GM19397 (cell line): ENCODE measurements around the gene ARHGAP31.
A peak's percentile ranks its signal among the peaks of the same experiment; 100 is the strongest.

ENCODE experiments used
- ATAC-seq: cut with Tn5 transposase; IDR thresholded peaks from one replicate; pipeline ENCODE4 v1.9.1; 2021; ENCODE audit warnings: mild to moderate bottlenecking, moderate library complexity; ENCODE audit not compliant: unreplicated experiment

ARHGAP31 gene

DNA sequence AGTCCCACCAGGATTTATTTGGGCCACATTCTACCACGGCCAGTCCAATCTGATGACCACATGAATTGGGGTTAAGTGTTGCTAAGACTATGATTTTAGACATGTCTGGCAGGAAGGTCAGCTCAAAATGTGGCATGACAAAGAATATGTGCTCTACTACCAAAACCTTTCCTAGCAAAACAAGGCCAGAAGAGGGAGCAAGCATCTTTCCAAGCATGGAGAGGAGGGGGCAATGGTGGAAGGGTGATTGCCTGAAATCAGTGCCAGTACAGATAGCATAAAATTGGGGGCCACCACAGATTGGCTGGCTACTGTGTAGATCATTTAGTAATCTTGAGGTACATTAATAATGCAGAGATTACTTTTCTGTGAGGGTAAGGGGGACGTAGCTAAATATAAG lies 126.0 kb downstream of the ARHGAP31 start:
- no peak for ATAC-seq

DNA sequence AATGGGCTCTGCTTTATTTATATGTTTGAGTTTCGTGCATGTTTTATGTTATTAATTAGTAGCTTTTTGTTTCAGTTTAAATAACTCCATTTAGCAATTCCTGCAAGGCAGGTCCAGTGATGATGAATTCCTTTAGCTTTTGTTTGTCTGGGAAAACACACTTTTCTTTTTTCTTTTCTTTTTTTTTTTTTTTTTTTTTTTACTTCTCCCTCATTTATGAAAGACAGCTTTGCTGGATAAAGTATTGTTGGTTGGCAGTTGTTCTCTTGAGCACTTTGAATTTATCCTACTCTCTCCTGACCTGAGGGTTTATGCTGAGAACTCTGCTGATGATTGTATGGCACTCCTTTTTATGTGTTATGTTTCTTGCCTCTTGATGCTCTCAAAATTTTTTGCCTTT lies 133.5 kb downstream of the ARHGAP31 start:
- no peak for ATAC-seq

DNA sequence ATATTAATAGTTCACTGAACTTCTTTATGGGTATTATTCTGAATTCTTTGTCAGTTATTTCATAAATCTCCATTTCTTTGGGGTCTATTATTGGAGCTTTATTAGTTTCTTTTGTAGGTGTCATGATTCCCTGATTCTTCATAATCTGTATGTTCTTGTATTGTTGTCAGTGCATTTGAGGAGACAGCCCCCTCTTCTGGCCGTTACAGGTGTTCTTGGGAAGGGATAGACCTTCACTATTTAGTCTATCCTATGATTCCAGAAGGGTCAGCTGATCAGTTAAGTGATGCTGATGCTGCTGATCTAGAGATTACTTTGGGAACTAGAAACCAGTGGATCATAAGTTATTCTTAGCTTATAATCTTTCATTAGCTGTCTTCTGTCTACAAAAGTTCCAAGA lies 134.4 kb downstream of the ARHGAP31 start:
- ATAC-seq: no peak

DNA sequence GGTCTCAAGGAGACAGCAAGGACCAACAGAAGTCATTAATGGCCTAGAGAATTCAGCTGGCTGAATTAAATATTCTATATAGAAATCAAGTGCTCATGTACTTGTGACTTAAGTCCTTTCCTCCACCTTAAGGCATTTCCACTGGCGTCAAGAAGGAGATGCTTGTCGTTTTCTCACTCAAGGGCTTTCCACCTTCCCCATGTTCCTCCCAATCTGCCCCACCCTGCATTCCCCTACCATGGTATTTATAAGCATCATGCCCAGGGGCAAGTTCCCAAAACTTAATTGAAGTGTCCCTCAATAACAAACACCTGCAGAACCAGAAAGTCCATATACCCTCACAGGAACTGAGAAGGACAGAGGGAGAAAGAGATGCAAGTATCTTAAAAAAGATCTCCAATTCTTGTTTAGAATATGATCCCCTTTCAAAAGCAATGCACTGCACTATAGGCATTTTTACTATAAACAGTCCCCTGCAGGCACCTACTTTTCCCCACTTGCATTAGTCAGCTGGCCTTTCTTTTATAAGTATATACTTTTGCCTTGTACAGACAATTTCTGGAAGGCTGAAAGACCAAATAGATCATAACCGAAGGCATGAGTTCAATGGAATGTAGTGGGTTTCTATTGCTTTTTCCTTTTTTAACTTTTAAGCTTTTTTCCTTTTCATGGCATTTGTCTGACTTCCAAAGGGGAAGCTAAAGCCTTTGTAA lies 139.6 kb downstream of the ARHGAP31 start:
- no peak for ATAC-seq

DNA sequence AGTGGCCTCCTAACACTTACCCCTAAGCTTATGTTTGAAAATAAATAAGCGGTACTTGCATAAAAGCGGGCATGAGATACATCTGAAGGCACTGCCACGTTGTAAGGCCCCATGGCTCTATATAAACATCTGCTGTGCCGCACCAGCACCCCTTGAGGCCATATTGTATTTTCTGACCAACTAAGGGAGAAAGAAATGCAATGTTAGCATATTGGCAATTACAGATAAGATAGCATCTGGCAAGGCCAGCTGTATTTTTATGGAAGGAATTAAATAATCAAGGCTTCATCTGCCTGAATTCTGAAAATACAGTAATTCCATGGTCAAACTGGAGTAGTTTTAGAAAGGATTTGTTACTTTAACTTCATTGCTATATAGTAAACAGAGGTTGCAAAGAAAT lies 140.5 kb downstream of the ARHGAP31 start:
- no peak for ATAC-seq

DNA sequence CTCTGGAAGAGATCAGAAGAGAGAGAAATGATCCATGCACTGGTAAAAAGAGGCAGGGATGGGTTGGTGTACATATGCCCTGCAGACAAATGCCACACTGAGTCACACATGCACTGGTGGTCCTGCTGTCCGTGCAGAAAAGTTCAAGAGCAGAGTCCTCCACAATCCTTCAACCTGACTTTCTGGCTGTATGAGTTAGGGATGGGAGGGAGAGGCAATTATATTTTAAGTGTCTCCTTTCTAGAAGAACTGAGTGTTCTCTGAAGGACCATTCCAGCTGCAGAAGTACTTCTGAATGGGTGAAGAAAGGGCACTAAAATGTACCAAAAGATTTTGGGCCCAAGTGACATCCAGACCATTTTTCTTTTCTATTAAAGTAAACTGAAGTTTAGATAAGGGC lies 142.8 kb downstream of the ARHGAP31 start:
- ATAC-seq: no peak

DNA sequence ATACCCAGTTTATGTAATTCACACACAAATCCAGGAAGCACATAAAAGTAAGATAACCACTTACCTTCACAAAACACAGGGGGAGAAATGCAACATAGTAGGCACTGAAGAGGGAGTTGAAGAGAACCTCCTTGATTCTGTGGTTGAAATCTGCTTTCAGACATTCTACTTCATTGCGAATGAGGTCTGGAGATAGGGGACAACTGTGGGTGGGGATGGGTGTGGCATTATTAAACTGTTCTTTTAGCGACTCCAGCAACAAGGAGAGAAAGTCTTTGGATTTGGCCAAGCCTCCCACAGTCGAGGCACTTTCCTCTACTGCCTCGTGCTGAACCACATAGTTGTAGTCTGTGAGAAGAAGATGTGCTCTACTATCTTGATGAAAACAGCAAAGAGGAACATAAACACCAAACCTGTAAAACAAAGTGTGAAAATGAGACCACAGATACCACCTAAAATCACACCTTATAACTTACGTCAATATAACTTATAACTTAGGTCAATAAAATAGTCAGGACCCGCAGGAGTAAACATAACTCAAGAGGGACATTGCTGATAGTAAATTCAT lies 143.6 kb downstream of the ARHGAP31 start:
- no peak for ATAC-seq

DNA sequence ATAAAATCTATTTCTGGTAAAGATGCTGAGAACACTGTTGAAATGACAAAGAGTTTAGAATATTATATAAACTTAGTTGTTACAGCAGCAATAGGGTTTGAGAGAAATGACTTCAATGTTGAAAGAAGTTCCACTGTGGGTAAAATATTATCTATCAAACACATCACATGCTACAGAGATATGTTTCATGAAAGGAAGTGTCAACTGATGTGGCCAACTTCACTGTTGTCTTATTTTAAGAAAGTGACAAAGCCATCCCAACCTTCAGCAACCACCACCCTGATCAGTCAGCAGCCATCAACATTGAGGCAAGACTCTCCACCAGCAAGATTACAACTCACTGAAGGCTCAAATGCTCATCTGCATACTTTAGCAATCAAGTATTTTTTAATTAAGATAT lies 149.0 kb downstream of the ARHGAP31 start:
- no peak for ATAC-seq

DNA sequence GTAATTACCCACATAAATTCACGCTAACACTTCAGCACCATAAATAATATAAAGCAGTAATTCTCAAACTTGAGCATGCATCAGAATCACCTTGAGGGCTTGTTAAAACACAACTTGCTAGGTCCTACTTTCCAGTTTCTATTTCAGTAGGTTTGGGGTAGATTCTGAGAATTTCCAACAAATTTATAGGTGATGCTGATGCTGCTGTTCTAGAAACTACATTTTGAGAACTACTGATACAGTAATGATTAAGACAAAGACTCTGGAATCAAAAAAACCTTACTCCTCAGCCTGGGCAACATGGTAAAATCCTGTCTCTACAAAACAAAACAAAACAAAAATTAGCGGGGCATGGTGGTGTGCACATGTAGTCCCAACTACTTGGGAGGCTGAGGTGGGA lies 150.4 kb downstream of the ARHGAP31 start:
- no peak for ATAC-seq

DNA sequence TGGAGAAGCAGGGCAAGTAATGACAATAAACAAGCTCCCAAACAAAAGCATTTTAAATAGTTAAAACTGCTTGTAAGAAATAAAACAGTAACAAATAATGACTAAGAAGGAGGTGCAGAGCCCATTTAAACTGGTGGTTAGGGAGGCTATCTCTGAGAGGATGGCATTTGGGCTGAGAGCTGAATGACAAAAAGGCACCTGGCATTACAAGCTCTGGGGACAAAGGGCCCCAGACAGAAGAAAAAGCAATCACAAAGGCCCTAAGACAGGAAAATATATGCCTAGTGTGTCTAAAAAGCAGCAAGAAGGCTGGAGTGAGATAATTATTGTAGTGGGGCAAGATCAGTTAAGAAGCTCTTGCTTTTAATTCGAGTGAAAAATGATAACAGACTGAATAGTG lies 159.6 kb downstream of the ARHGAP31 start:
- ATAC-seq: no peak

DNA sequence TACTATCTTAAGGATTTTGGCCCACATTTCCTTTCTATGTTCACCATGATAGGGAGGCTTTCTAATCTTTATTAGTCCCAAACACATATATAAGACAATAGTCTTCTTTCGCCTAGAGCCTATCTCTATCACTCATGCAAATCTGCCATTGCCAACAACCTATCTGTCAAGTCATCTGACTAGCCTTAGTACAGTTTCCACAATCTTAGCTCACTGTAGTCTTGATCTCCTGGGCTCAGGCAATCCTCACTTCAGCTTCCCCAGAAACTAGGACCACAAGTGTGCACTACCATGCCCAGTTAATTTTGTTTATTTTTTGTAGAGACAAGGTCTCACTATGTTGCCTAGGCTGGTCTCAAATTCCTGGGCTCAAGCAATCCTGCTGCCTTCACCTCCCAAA lies 162.3 kb downstream of the ARHGAP31 start:
- ATAC-seq: no peak

DNA sequence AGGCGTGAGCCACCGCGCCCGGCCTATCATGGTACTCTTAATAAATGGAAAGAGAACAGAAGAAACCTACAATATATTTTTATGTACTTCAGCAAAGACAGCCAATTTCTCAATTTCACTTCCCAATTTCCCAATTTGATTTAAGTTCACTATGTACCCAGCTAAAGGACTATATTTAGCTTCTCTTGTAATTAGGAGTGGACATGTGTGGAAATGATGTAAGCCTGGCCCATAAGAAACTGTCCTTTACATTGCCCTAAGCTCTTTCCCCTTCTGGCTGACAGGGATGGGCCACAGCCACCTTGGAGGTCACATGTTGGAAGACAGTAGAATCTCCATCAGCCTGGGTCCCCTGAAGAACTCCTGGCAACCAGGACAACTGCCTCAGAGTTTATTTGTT lies 163.1 kb downstream of the ARHGAP31 start:
- no peak for ATAC-seq

DNA sequence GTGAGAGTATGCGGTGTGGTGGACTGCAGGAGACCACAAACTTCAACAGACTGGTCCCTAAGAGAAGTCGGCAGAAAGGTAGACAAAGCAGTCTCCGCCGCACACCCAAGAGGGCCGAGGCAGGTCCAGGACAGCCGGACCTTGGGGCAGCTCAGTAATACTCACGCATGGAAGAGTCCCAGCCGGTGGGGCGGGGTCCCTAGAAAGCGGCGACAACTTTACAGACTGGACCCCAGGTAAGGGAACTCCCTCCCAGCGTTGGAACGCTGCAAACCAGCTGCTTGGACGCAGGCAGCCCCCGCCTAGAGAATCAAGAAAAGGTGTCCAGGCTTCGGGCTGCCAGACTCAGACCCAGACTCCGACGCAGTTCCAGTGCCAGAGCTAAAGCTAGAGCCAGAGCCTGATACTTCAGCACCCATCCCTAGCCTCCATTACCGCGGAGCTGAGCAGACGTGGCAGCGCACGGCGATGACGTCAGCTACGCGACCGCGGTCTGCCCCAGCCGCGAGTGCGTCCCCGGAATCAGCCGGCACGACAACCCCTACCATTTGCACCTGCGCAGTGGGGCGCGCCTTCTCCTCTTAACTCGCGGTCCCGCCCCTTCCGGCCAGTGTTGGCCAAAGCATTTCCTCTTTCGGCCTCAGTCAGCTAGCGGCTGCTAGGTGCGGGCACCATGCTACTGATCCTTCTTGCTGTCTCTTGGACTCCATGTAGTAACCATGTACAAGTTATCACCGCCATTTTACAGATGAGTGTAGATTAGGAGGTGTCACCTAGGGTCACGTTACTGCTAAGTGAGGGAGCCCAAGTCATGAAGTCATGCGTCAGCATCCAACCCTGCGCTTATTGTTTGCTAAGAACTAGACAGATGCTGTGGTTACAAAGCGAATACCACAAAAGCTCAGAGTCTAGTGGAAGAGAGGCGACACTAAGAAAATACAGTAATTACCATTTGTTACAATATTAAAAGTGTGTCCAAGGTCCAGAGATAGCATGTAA lies 169.3 kb downstream of the ARHGAP31 start, which contains the start of gene TMEM39A:
Gene TMEM39A, minus strand, starts transcription at position 445 of the 999 bp plus-strand sequence. CDS start 1,541 bp downstream, outside the sequence.
- peak; percentile 95 for ATAC-seq

DNA sequence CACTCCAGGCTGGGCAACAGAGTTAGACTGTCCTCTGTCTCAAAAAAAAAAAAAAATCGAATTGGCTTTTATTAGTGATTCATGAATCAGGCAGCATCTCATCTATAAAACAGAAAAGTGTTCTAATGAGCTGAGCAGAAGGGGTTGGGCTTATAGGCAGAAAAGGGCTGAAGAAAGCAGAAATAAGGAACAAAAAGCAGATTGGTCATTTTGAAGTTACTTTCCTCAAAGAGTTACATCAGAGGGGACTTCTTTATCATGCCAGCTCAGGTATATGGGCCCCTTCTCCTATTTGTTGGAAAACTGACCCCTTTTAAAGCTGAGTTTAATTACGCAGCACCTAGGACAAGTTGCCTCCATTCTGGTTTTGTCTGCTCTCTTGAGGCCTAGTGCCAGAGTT lies 173.9 kb downstream of the ARHGAP31 start:
- no peak for ATAC-seq

DNA sequence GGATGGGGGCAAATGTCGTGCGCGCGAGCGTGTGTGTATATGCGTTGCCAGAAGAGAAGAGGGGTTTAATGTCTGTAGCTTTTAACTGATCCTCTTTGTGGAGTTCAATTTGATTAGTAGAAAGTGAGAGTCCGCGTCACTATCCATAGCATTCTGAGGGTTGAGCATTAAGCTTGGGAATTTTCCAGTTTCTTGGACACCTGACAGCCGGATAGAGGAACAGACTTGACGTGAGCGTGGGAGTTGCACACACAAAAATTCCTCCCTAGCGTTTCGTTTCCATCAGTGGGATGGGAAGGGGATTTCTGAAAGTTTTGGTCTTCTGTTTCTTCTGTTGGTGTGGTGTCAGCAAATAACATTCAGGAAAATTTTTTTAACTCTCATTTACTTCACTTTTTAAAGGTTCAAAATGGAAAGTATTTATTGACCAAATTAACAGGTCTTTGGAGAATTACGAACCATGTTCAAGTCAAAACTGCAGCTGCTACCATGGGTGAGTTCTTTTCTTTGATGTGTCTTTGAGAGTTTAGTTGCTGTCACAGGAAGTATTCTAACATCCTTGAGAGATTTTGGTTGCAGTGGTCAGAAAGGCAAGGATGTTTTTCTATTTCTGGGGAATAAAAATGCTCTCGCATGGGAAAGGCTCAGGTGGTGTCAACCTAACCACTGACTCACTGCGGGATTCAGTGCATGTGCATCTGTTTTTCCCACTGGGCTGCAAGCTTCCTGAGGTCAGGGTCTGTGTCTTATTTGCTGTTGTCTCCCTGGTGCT lies 175.4 kb downstream of the ARHGAP31 start:
- ATAC-seq: no peak
